ENCODE data around the gene GPR143.

Gene GPR143

GRCh38 chrX:9708086-9708485, 57.6 kb downstream of the GPR143 start:
- TF ChIP-seq POLR2A (IDR thresholded peaks at IDR 0.05; ENCODE audit: low read length) (no peak), GATA1 (IDR thresholded peaks at IDR 0.05; ENCODE audit: low read depth, low read length) (no peak)
- no peak for DNase-seq

GRCh38 chrX:9707306-9708033, 58.2 kb downstream of the GPR143 start:
- DNase-seq = no peak
- TF ChIP-seq GATA1 (IDR thresholded peaks at IDR 0.05; ENCODE audit: low read depth, low read length) = no peak
- TF ChIP-seq POLR2A (IDR thresholded peaks at IDR 0.05; ENCODE audit: low read length) = no peak

- TF ChIP-seq POLR2A (IDR thresholded peaks at IDR 0.05; ENCODE audit: low read length) (no peak), GATA1 (IDR thresholded peaks at IDR 0.05; ENCODE audit: low read depth, low read length) (no peak)
- no peak for DNase-seq
Observed at GRCh38 chrX:9706421-9706820, 59.2 kb downstream of the GPR143 start.

- no peak for DNase-seq
Observed at GRCh38 chrX:9704876-9705465, 60.7 kb downstream of the GPR143 start.

GRCh38 chrX:9703406-9703805, 62.2 kb downstream of the GPR143 start:
- no peak for TF ChIP-seq GATA1 (IDR thresholded peaks at IDR 0.05; ENCODE audit: low read depth, low read length)
- no peak for TF ChIP-seq POLR2A (IDR thresholded peaks at IDR 0.05; ENCODE audit: low read length)
- no peak for DNase-seq

More at GRCh38 chrX:9704876-9705465, 60.7 kb downstream of the GPR143 start:
- TF ChIP-seq GATA1 (IDR thresholded peaks at IDR 0.05; ENCODE audit: low read depth, low read length) = no peak
- TF ChIP-seq POLR2A (IDR thresholded peaks at IDR 0.05; ENCODE audit: low read length) = no peak

GRCh38 chrX:9701790-9702189, 63.9 kb downstream of the GPR143 start:
- peak in 1 of 2 experiments; percentile 0 for DNase-seq
- TF ChIP-seq POLR2A (IDR thresholded peaks at IDR 0.05; ENCODE audit: low read length) = no peak
- no peak for TF ChIP-seq GATA1 (IDR thresholded peaks at IDR 0.05; ENCODE audit: low read depth, low read length)

- DNase-seq = no peak
- TF ChIP-seq POLR2A (IDR thresholded peaks at IDR 0.05; ENCODE audit: low read length) (no peak), GATA1 (IDR thresholded peaks at IDR 0.05; ENCODE audit: low read depth, low read length) (no peak)
Observed at GRCh38 chrX:9700555-9700954, 65.1 kb downstream of the GPR143 start.

- no peak for DNase-seq
- TF ChIP-seq POLR2A (IDR thresholded peaks at IDR 0.05; ENCODE audit: low read length) (no peak), GATA1 (IDR thresholded peaks at IDR 0.05; ENCODE audit: low read depth, low read length) (no peak)
Observed at GRCh38 chrX:9698576-9698975, 67.1 kb downstream of the GPR143 start.

GRCh38 chrX:9693307-9694001, 72.2 kb downstream of the GPR143 start:
- DNase-seq = no peak
- TF ChIP-seq GATA1 (IDR thresholded peaks at IDR 0.05; ENCODE audit: low read depth, low read length) = no peak
- no peak for TF ChIP-seq POLR2A (IDR thresholded peaks at IDR 0.05; ENCODE audit: low read length)

GRCh38 chrX:9690046-9690445, 75.6 kb downstream of the GPR143 start:
- TF ChIP-seq GATA1 (IDR thresholded peaks at IDR 0.05; ENCODE audit: low read depth, low read length) = no peak
- TF ChIP-seq POLR2A (IDR thresholded peaks at IDR 0.05; ENCODE audit: low read length) = no peak
- no peak for DNase-seq

- TF ChIP-seq POLR2A (IDR thresholded peaks at IDR 0.05; ENCODE audit: low read length) (no peak), GATA1 (IDR thresholded peaks at IDR 0.05; ENCODE audit: low read depth, low read length) (no peak)
Observed at GRCh38 chrX:9688833-9689232, 76.8 kb downstream of the GPR143 start.

GRCh38 chrX:9687899-9688298, 77.7 kb downstream of the GPR143 start:
- no peak for TF ChIP-seq POLR2A (IDR thresholded peaks at IDR 0.05; ENCODE audit: low read length)
- no peak for TF ChIP-seq GATA1 (IDR thresholded peaks at IDR 0.05; ENCODE audit: low read depth, low read length)

More at GRCh38 chrX:9688833-9689232, 76.8 kb downstream of the GPR143 start:
- DNase-seq = no peak

GRCh38 chrX:9683350-9683749, 82.3 kb downstream of the GPR143 start:
- DNase-seq = no peak
- TF ChIP-seq POLR2A (IDR thresholded peaks at IDR 0.05; ENCODE audit: low read length) = no peak
- no peak for TF ChIP-seq GATA1 (IDR thresholded peaks at IDR 0.05; ENCODE audit: low read depth, low read length)

More at GRCh38 chrX:9687899-9688298, 77.7 kb downstream of the GPR143 start:
- no peak for DNase-seq

GRCh38 chrX:9682861-9683260, 82.8 kb downstream of the GPR143 start:
- DNase-seq = no peak
- TF ChIP-seq GATA1 (IDR thresholded peaks at IDR 0.05; ENCODE audit: low read depth, low read length) (no peak), POLR2A (IDR thresholded peaks at IDR 0.05; ENCODE audit: low read length) (no peak)
